Mucosa of descending colon (tissue), 3 donors: ENCODE measurements around the gene FMN1. TPM values are rescaled to one million over a fixed set of nuclear protein-coding genes. Genes with fewer than 3 reads are reported as not detected.

Experiments used
- ATAC-seq: fragments of 200-7000 bp; cut with Tn5 transposase; one replicate; pipeline ENCODE4 v1.9.1; 2020; ENCODE audit warnings: mild to moderate bottlenecking, moderate library complexity
- DNase-seq, 3 donors: peaks; one replicate each; pipeline ENCODE4 v3.0.0-alpha.2; 2020
- H3K36me3 ChIP-seq: fragments of 200-600 bp; one replicate; pipeline ENCODE4 v1.8.0; 2021; ENCODE audit warnings: low read depth, mild to moderate bottlenecking
- H3K4me1 ChIP-seq: fragments of 200-600 bp; one replicate; pipeline ENCODE4 v1.8.0; 2021; ENCODE audit warnings: low read depth, mild to moderate bottlenecking
- H3K4me3 ChIP-seq: fragments of 200-600 bp; one replicate; pipeline ENCODE4 v1.8.0; 2021; ENCODE audit warnings: mild to moderate bottlenecking
- H3K9me3 ChIP-seq: fragments of 200-600 bp; one replicate; pipeline ENCODE4 v1.8.0; 2021; ENCODE audit warnings: mild to moderate bottlenecking
- CTCF ChIP-seq: fragments of 200-600 bp; IDR thresholded peaks from one replicate; pipeline ENCODE4 v1.8.0; 2022; ENCODE audit warnings: antibody characterized with exemption, mild to moderate bottlenecking
- intact Hi-C, 2 donors: fragments of 100-400 bp; cut with DNase I in 1 of 2; cut with micrococcal nuclease in 1 of 2; formaldehyde crosslinking; loops; one replicate each; pipeline versions ENCODE4 v1.11.0 to v1.11.1; 2022; cut with DNase I, micrococcal nuclease
- total RNA-seq, 3 donors: library from RNA; stranded (reverse); fragmentation: NEBNext Ultra II Directional in 2 of 3; extraction: Animal tissue kit (Norgen Biotek cat#: 25700) in 2 of 3; gene quantifications; one replicate each; pipeline versions ENCODE4 v1.2.1 to v1.2.4, GENCODE V29; 2021 to 2023
- donor health status: DM: no; HTN: no; CAD: no; lungs with moderate emphysema.
- donor health status: DM: no; HTN: no; CAD: no.
- donor health status: DM: no; HTN: yes; CAD: no.

Gene FMN1
- total RNA-seq, 3 donors from 2014 or later = 30.8 to 65.1 (median 43.4) TPM

- Histone ChIP-seq H3K4me1 (no peaks in the 10 kb centered on the region), H3K4me3 (no peak overlapping the region), H3K9me3 (no peaks in the 10 kb centered on the region), H3K36me3 (no peaks in the 10 kb centered on the region)
- intact Hi-C loops = loop anchor here in 1 of 2 donors (5.0 kb wide), 1 partner anchor 37 kb away; no protein-coding TSS in a partner anchor
- TF ChIP-seq CTCF = no peak
- no peak for DNase-seq
- no peak for ATAC-seq
These were observed 125.4 kb downstream of the FMN1 start for GRCh38 chr15:33069161-33069560.

- ATAC-seq = peak; percentile 92
- H3K4me3 ChIP-seq = no peak overlapping the region
- no peak for TF ChIP-seq CTCF
These were observed 126.0 kb downstream of the FMN1 start for GRCh38 chr15:33068511-33068990.

GRCh38 chr15:33068007-33068481, 126.5 kb downstream of the FMN1 start:
- ATAC-seq (peak; percentile 84), DNase-seq (peak; percentile 89 to 91 (median 90))
- H3K4me1 ChIP-seq = no peaks in the 10 kb centered on the region
- TF ChIP-seq CTCF = no peak
- H3K4me3 ChIP-seq = no peak overlapping the region
- H3K9me3 ChIP-seq = no peaks in the 10 kb centered on the region
- intact Hi-C loops = loop anchor here in 1 of 2 donors (5.0 kb wide), 1 partner anchor 36 kb away; no protein-coding TSS in a partner anchor
- no peaks in the 10 kb centered on the region for H3K36me3 ChIP-seq

More at GRCh38 chr15:33068511-33068990, 126.0 kb downstream of the FMN1 start:
- Histone ChIP-seq H3K9me3 (no peaks in the 10 kb centered on the region), H3K4me1 (no peaks in the 10 kb centered on the region), H3K36me3 (no peaks in the 10 kb centered on the region)
- intact Hi-C loops = loop anchor here in 1 of 2 donors (5.0 kb wide), 1 partner anchor 36 kb away; no protein-coding TSS in a partner anchor
- peak; percentile 83 to 87 (median 86) for DNase-seq

- Histone ChIP-seq H3K36me3 (no peaks in the 10 kb centered on the region), H3K4me1 (no peaks in the 10 kb centered on the region), H3K9me3 (no peaks in the 10 kb centered on the region), H3K4me3 (no peak overlapping the region)
- DNase-seq (no peak), ATAC-seq (no peak)
- intact Hi-C loops = loop anchor here in 1 of 2 donors (5.0 kb wide), 1 partner anchor 35 kb away; no protein-coding TSS in a partner anchor
- TF ChIP-seq CTCF = no peak
These were observed 127.1 kb downstream of the FMN1 start for GRCh38 chr15:33067456-33067855.

- Histone ChIP-seq H3K9me3 (no peaks in the 10 kb centered on the region), H3K36me3 (no peaks in the 10 kb centered on the region), H3K4me3 (no peak overlapping the region), H3K4me1 (no peaks in the 10 kb centered on the region)
- intact Hi-C loops = loop anchor here in 1 of 2 donors (5.0 kb wide), 1 partner anchor 34 kb away; no protein-coding TSS in a partner anchor
- DNase-seq (peak in 2 of 3 donors; percentile 43 to 45), ATAC-seq (peak; percentile 17)
- no peak for TF ChIP-seq CTCF
These were observed 127.9 kb downstream of the FMN1 start for GRCh38 chr15:33066584-33066983.
